ENCODE measurements around the gene IL16.
A peak's percentile ranks its signal among the peaks of the same experiment; 100 is the strongest.

The IL16 gene

GRCh38 chr15:81291916-81292522 is 95.3 kb downstream of the IL16 start:
- Histone ChIP-seq H3K4me3 (replicated peaks; ENCODE audit: insufficient read depth, low read length) (no peak overlapping the region), H3K27me3 (ENCODE audit: insufficient read depth, poor library complexity, severe bottlenecking) (no peaks in the 10 kb centered on the region), H3K27ac (replicated peaks) (no peak overlapping the region)
- TF ChIP-seq CTCF (IDR thresholded peaks at IDR 0.05; ENCODE audit: insufficient read depth, low read length) (no peak), REST (IDR thresholded peaks at IDR 0.05; ENCODE audit: insufficient replicate concordance, low read depth) (no peak), GABPA (IDR thresholded peaks at IDR 0.05; ENCODE audit: low read depth) (no peak), POLR2AphosphoS5 (IDR thresholded peaks at IDR 0.05; ENCODE audit: low read depth) (no peak)
- no peak for DNase-seq (ENCODE audit: low read depth in 1 of 2, low spot score in 1 of 2)

GRCh38 chr15:81292523-81293001 is 95.9 kb downstream of the IL16 start:
- H3K4me3 ChIP-seq (replicated peaks; ENCODE audit: insufficient read depth, low read length) = no peak overlapping the region
- TF ChIP-seq SPI1 (IDR thresholded peaks at IDR 0.05; ENCODE audit: borderline replicate concordance, low read depth) (no peak), REST (IDR thresholded peaks at IDR 0.05; ENCODE audit: insufficient replicate concordance, low read depth) (no peak), POLR2AphosphoS5 (IDR thresholded peaks at IDR 0.05; ENCODE audit: low read depth) (no peak), CTCF (IDR thresholded peaks at IDR 0.05; ENCODE audit: insufficient read depth, low read length) (no peak), GABPA (IDR thresholded peaks at IDR 0.05; ENCODE audit: low read depth) (no peak)
- no peaks in the 10 kb centered on the region for H3K27me3 ChIP-seq (ENCODE audit: insufficient read depth, poor library complexity, severe bottlenecking)
- no peak overlapping the region for H3K27ac ChIP-seq (replicated peaks)
- no peak for DNase-seq (ENCODE audit: low read depth in 1 of 2, low spot score in 1 of 2)

- no peaks in the 10 kb centered on the region for H3K27me3 ChIP-seq (ENCODE audit: insufficient read depth, poor library complexity, severe bottlenecking)
- peak overlapping the region; percentile 27; the same call in 1 of the 2 replicates for H3K4me3 ChIP-seq (replicated peaks; ENCODE audit: insufficient read depth, low read length)
- H3K27ac ChIP-seq (replicated peaks) = peak overlapping the region; percentile 78
- DNase-seq (ENCODE audit: low read depth in 1 of 2, low spot score in 1 of 2) = peak in 1 of 2 experiments; percentile 82
- TF ChIP-seq SPI1 (IDR thresholded peaks at IDR 0.05; ENCODE audit: borderline replicate concordance, low read depth) (peak; percentile 94), REST (IDR thresholded peaks at IDR 0.05; ENCODE audit: insufficient replicate concordance, low read depth) (no peak)
These were observed 97.2 kb downstream of the IL16 start for GRCh38 chr15:81293728-81294515.

Measured in HL-60 (cell line).